A549 (cell line): ENCODE measurements around the gene KCNH3. TPM values are rescaled to one million over a fixed set of nuclear protein-coding genes. Genes with fewer than 3 reads are reported as not detected.

Experiments used
- ATAC-seq, 2 experiments: fragments of 200-7000 bp in 1 of 2; fragments of >200 bp in 1 of 2; cut with Nextera tagmentation in 1 of 2; cut with Tn5 transposase in 1 of 2; 3 replicates each; pipeline versions ENCODE4 v1.8.0 to v1.9.1; 2018 to 2020; ENCODE audit warnings: mild to moderate bottlenecking in 1 of 2, moderate library complexity in 1 of 2
- CTCF ChIA-PET: fragments of 300-600 bp; sonication (Branson Sonifier 250); formaldehyde crosslinking; extraction: SDS; loops from one replicate; lab custom pipeline; 2021; ENCODE audit warnings: antibody characterized with exemption, inconsistent platforms; lab: Yijun Ruan, JAX
- POLR2A ChIA-PET: fragments of 350-600 bp; formaldehyde crosslinking; extraction: SDS; loops from one replicate; lab custom pipeline; 2021; ENCODE audit warnings: antibody characterized with exemption, inconsistent platforms; lab: Yijun Ruan, JAX
- DNase-seq, 2 experiments: peaks; one replicate each; pipeline versions ENCODE4 v3.0.0 to v3.0.0-alpha.2; 2011 to 2016; ENCODE audit warnings: low read depth in 1 of 2, low spot score in 1 of 2
- FAIRE-seq: peaks from 2 replicates; lab custom pipeline; 2011; peaks lifted over from hg19 to GRCh38; lab: Jason Lieb, UNC
- H3K27ac ChIP-seq, 2 experiments: fragments of >200 bp; sonication (Bioruptor Twin); formaldehyde crosslinking; 3 replicates each; pipeline ENCODE4 v1.5.1; 2016 to 2017
- H3K4me1 ChIP-seq: fragments of >200 bp; sonication (Bioruptor Twin); formaldehyde crosslinking; 3 replicates; pipeline ENCODE4 v1.6.1; 2016
- H3K4me2 ChIP-seq: fragments of >200 bp; sonication (Bioruptor Twin); formaldehyde crosslinking; 3 replicates; pipeline ENCODE4 v1.6.1; 2016
- H3K4me3 ChIP-seq: fragments of >200 bp; sonication (Bioruptor Twin); formaldehyde crosslinking; 3 replicates; pipeline ENCODE4 v1.5.1; 2016
- H3K9me3 ChIP-seq: fragments of >200 bp; sonication (Bioruptor Twin); formaldehyde crosslinking; 3 replicates; pipeline ENCODE4 v1.6.1; 2016
- EHF ChIP-seq: fragments of 250-450 bp; sonication (Bioruptor Pico); IDR thresholded peaks from 2 replicates; pipeline ENCODE4 v1.5.0; 2020; ENCODE audit warnings: mild to moderate bottlenecking
- FOXS1 ChIP-seq: fragments of 250-450 bp; sonication (Bioruptor Pico); IDR thresholded peaks from 2 replicates; pipeline ENCODE4 v1.5.0; 2020; ENCODE audit warnings: mild to moderate bottlenecking, moderate library complexity
- HOXB13 ChIP-seq: fragments of 250-450 bp; sonication (Bioruptor Pico); IDR thresholded peaks from 2 replicates; pipeline ENCODE4 v1.5.0; 2020; ENCODE audit warnings: low read depth, mild to moderate bottlenecking, moderate library complexity
- HOXB5 ChIP-seq: fragments of 250-450 bp; sonication (Bioruptor Pico); IDR thresholded peaks from 2 replicates; pipeline ENCODE4 v1.5.0; 2020; ENCODE audit warnings: mild to moderate bottlenecking, moderate library complexity
- JUNB ChIP-seq: fragments of >200 bp; sonication (Bioruptor Twin); formaldehyde crosslinking; IDR thresholded peaks from 2 replicates; pipeline ENCODE4 v1.6.1; 2016
- KDM5A ChIP-seq: fragments of 200-600 bp; sonication (generic); IDR thresholded peaks from 2 replicates; pipeline ENCODE4 v1.6.1; 2016; ENCODE audit warnings: antibody characterized with exemption, mild to moderate bottlenecking
- MYC ChIP-seq: IDR thresholded peaks from 2 replicates; pipeline ENCODE4 v1.6.1; 2012; ENCODE audit warnings: mild to moderate bottlenecking, inconsistent platforms, low read length, improper control_type of control experiment, borderline replicate concordance
- NPAS2 ChIP-seq: fragments of 250-450 bp; sonication (Bioruptor Pico); IDR thresholded peaks from 2 replicates; pipeline ENCODE4 v1.8.0; 2022; ENCODE audit warnings: mild to moderate bottlenecking, moderate library complexity, borderline replicate concordance
- POLR2A ChIP-seq: IDR thresholded peaks from 2 replicates; pipeline ENCODE4 v1.6.1; 2012; ENCODE audit warnings: mild to moderate bottlenecking, low read length
- RFX5 ChIP-seq: fragments of 450-650 bp; IDR thresholded peaks from 2 replicates; pipeline ENCODE4 v1.7.1; 2014; ENCODE audit warnings: antibody characterized with exemption, mild to moderate bottlenecking, moderate library complexity
- SMC3 ChIP-seq: fragments of >200 bp; sonication (Bioruptor Twin); formaldehyde crosslinking; IDR thresholded peaks from 3 replicates; pipeline ENCODE4 v1.6.1; 2018; ENCODE audit warnings: inconsistent platforms
- TP53 ChIP-seq: fragments of 250-450 bp; sonication (Bioruptor Pico); IDR thresholded peaks from 2 replicates; pipeline ENCODE4 v1.5.0; 2021; ENCODE audit warnings: mild to moderate bottlenecking, moderate library complexity
- ZC3H11A ChIP-seq: fragments of 450-650 bp; IDR thresholded peaks from 2 replicates; pipeline ENCODE4 v1.6.1; 2014; ENCODE audit warnings: antibody characterized with exemption, mild to moderate bottlenecking
- ZNF302 ChIP-seq: fragments of 250-450 bp; sonication (Bioruptor Pico); IDR thresholded peaks from 2 replicates; pipeline ENCODE4 v1.9.0; 2021; ENCODE audit warnings: inconsistent platforms, mild to moderate bottlenecking, moderate library complexity
- WGBS: methylation state at CpG from one replicate; pipeline ENCODE4 v1.1.6; 2017; ENCODE audit errors: missing lambda C conversion rate; 5-methylcytosine and 5-hydroxymethylcytosine counted together
- polyA plus RNA-seq, 4 experiments: library from polyadenylated mRNA; depleted of rRNA in 3 of 4; stranded (reverse); fragments of >200 nt; fragmentation: RNase III in 1 of 4; extraction: RNeasy Plus Mini Kit Qiagen cat#74134 plus additional on column Dnase treatment in 1 of 4; gene quantifications; 2 replicates in 3 of 4; 3 replicates in 1 of 4; pipeline ENCODE4 v1.2.3, GENCODE V29; 2011 to 2017
- TF ChIP-seq, protein P1 (sequence below): fragments of >200 bp; sonication (Bioruptor Twin); formaldehyde crosslinking; IDR thresholded peaks from 2 replicates; pipeline ENCODE4 v1.6.1; 2016
- TF ChIP-seq, protein P2 (sequence below): IDR thresholded peaks from 2 replicates; pipeline ENCODE4 v1.6.1; 2012
- TF ChIP-seq, protein P3 (sequence below): fragments of >200 bp; sonication (Bioruptor Twin); formaldehyde crosslinking; IDR thresholded peaks from 3 replicates; pipeline ENCODE4 v1.6.1; 2016
- TF ChIP-seq, protein P4 (sequence below): fragments of 450-650 bp; IDR thresholded peaks from 2 replicates; pipeline ENCODE4 v1.6.1; 2014; ENCODE audit warnings: antibody characterized with exemption
- TF ChIP-seq, protein P5 (sequence below): fragments of 200-600 bp; sonication (generic); IDR thresholded peaks from 2 replicates; pipeline ENCODE4 v1.6.1; 2016; ENCODE audit warnings: antibody characterized with exemption, mild to moderate bottlenecking, moderate library complexity

Gene KCNH3
- polyA plus RNA-seq, 2 of the 4 experiments (the other 2 are of a cell fraction) = 1.0 to 2.2 TPM

DNA sequence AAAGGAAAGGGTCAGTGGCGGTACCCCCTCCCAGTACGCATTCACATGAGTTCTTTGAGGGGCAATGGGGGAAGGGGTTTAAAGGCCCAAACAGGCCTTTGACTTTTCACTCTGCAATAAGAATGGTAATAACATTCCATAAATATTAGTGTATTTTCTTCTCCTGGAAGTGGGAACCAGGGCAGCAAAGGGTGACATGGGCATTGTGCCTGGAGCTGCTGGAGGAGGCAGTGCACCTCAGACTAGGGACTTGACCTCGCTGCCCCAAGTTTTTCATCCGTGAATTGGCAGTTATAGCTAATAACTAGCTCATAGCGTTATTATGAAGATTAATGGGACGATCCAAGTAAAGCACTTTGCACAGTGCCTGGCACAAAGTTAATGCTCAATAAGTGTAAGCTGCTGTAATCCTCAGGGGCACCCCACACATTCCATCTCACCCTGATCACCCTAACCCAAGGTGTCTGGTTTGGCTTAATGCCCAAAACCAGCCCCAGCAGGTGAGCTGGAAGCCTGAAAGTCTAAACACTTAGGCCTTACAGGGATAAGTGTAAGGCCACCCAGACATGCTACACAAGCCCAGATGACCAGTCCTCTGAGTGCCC lies 2.8 kb upstream of the KCNH3 start:
- Histone ChIP-seq H3K4me2 (no peak overlapping the region), H3K27ac (no peak overlapping the region; a peak in 1 of 6 replicates), H3K4me3 (no peak overlapping the region), H3K4me1 (peaks cover 32% of the 10 kb centered on the region), H3K9me3 (no peaks in the 10 kb centered on the region)
- FAIRE-seq = no peak
- peak in 1 of 2 experiments; percentile 28; a peak in 3 of 6 replicates for ATAC-seq
- WGBS = 81% methylated on average over 6 of the region's 6 CpGs
- no peak for DNase-seq
- ChIA-PET POLR2A (interaction anchor here (0.6 kb wide), 1 partner anchor 32 kb away, joined by 3 read pairs; no protein-coding TSS in a partner anchor), CTCF (interaction anchor here (0.6 to 9.1 kb wide), 9 partner anchors 14 to 204 kb away, joined by 3 to 63 read pairs (median 4); partner anchors contain the start of genes C1QL4 and DNAJC22)
- TF ChIP-seq ZNF302 (CRISPR knock-in tag) (no peak), NPAS2 (no peak), ZC3H11A (no peak), TP53 (CRISPR knock-in tag) (no peak), POLR2A (no peak), JUNB (no peak), MYC (no peak), EHF (CRISPR knock-in tag) (no peak)
- TF ChIP-seq, protein P1, sequence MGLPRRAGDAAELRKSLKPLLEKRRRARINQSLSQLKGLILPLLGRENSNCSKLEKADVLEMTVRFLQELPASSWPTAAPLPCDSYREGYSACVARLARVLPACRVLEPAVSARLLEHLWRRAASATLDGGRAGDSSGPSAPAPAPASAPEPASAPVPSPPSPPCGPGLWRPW = no peak
- TF ChIP-seq, protein P2, sequence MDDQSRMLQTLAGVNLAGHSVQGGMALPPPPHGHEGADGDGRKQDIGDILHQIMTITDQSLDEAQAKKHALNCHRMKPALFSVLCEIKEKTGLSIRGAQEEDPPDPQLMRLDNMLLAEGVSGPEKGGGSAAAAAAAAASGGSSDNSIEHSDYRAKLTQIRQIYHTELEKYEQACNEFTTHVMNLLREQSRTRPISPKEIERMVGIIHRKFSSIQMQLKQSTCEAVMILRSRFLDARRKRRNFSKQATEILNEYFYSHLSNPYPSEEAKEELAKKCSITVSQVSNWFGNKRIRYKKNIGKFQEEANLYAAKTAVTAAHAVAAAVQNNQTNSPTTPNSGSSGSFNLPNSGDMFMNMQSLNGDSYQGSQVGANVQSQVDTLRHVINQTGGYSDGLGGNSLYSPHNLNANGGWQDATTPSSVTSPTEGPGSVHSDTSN = no peak

DNA sequence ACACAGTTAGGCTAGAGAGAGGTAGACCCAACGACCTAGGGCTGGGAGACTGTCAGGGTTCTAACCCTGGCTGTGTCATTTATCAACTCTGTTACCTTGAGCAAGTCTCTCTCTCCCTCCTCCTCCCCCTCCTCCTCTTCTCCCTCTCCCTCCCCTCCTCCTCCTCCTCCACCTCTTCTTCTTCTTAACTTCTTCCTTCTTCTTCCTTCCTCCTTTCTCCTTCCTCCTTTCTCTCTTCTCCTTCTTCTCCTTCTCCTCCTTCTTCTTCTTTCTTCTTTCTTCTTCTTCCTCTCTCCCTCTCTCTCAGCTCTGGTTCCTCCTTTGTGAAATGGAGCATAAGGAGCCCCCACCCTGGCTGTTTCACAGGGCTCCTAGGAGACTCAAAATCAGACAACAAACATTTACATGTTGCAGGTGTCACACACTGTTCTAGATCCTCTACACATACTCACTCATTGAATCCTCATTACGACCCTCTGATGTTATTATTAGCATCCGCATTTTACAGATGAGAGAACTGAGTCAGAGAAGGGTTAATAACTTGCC lies 2.2 kb upstream of the KCNH3 start:
- FAIRE-seq (no peak), ATAC-seq (no peak), DNase-seq (no peak)
- no peaks in the 10 kb centered on the region for H3K9me3 ChIP-seq
- no peak overlapping the region; a peak in 1 of 6 replicates for H3K27ac ChIP-seq
- 60% methylated on average over 3 of the region's 3 CpGs for WGBS
- CTCF ChIA-PET = interaction anchor here (0.6 to 9.1 kb wide), 12 partner anchors 14 to 205 kb away, joined by 3 to 63 read pairs (median 5); partner anchors contain the start of genes C1QL4 and DNAJC22
- peaks cover 32% of the 10 kb centered on the region for H3K4me1 ChIP-seq
- 0 out of 3 replicates have a peak overlapping the region, but pooled peaks have one; percentile 92 for H3K4me2 ChIP-seq
- POLR2A ChIA-PET = interaction anchor here (0.6 kb wide), 1 partner anchor 31 kb away, joined by 3 read pairs; no protein-coding TSS in a partner anchor
- no peak overlapping the region for H3K4me3 ChIP-seq
- TF ChIP-seq HOXB5 (CRISPR knock-in tag) = no peak
- no peak for TF ChIP-seq HOXB13 (CRISPR knock-in tag)
- TF ChIP-seq FOXS1 (CRISPR knock-in tag) = no peak
- TF ChIP-seq, protein P3, sequence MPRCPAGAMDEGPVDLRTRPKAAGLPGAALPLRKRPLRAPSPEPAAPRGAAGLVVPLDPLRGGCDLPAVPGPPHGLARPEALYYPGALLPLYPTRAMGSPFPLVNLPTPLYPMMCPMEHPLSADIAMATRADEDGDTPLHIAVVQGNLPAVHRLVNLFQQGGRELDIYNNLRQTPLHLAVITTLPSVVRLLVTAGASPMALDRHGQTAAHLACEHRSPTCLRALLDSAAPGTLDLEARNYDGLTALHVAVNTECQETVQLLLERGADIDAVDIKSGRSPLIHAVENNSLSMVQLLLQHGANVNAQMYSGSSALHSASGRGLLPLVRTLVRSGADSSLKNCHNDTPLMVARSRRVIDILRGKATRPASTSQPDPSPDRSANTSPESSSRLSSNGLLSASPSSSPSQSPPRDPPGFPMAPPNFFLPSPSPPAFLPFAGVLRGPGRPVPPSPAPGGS = no peak
- no peak for TF ChIP-seq SMC3
- TF ChIP-seq RFX5 = no peak
- TF ChIP-seq, protein P4, sequence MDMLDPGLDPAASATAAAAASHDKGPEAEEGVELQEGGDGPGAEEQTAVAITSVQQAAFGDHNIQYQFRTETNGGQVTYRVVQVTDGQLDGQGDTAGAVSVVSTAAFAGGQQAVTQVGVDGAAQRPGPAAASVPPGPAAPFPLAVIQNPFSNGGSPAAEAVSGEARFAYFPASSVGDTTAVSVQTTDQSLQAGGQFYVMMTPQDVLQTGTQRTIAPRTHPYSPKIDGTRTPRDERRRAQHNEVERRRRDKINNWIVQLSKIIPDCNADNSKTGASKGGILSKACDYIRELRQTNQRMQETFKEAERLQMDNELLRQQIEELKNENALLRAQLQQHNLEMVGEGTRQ = no peak
- TF ChIP-seq KDM5A = no peak
- TF ChIP-seq, protein P5, sequence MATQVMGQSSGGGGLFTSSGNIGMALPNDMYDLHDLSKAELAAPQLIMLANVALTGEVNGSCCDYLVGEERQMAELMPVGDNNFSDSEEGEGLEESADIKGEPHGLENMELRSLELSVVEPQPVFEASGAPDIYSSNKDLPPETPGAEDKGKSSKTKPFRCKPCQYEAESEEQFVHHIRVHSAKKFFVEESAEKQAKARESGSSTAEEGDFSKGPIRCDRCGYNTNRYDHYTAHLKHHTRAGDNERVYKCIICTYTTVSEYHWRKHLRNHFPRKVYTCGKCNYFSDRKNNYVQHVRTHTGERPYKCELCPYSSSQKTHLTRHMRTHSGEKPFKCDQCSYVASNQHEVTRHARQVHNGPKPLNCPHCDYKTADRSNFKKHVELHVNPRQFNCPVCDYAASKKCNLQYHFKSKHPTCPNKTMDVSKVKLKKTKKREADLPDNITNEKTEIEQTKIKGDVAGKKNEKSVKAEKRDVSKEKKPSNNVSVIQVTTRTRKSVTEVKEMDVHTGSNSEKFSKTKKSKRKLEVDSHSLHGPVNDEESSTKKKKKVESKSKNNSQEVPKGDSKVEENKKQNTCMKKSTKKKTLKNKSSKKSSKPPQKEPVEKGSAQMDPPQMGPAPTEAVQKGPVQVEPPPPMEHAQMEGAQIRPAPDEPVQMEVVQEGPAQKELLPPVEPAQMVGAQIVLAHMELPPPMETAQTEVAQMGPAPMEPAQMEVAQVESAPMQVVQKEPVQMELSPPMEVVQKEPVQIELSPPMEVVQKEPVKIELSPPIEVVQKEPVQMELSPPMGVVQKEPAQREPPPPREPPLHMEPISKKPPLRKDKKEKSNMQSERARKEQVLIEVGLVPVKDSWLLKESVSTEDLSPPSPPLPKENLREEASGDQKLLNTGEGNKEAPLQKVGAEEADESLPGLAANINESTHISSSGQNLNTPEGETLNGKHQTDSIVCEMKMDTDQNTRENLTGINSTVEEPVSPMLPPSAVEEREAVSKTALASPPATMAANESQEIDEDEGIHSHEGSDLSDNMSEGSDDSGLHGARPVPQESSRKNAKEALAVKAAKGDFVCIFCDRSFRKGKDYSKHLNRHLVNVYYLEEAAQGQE = no peak
- TF ChIP-seq JUNB = no peak
- TF ChIP-seq, all 56 proteins: peak for 0
